GM04504 (cell line): Measurements from ENCODE around the gene LAMC1.

Source experiments
- DNase-seq: peaks from one replicate; pipeline ENCODE4 v3.0.0-alpha.2; 2012; ENCODE audit warnings: low read depth

The LAMC1 gene

GRCh38 chr1:183106746-183107145 lies 83.5 kb downstream of the LAMC1 start:
- no peak for DNase-seq

- no peak for DNase-seq
Observed at GRCh38 chr1:183110326-183110880, 87.2 kb downstream of the LAMC1 start.

- DNase-seq, result no peak
Observed at GRCh38 chr1:183114441-183114840, 91.2 kb downstream of the LAMC1 start.

- no peak for DNase-seq
Observed at GRCh38 chr1:183116416-183116815, 93.2 kb downstream of the LAMC1 start.

- DNase-seq, result no peak
Observed at GRCh38 chr1:183121609-183122008, 98.4 kb downstream of the LAMC1 start.

- DNase-seq, result no peak
Observed at GRCh38 chr1:183124259-183124658, 101.0 kb downstream of the LAMC1 start.

GRCh38 chr1:183125279-183125999 lies 102.2 kb downstream of the LAMC1 start:
- no peak for DNase-seq

- DNase-seq, result no peak
Observed at GRCh38 chr1:183126000-183126366, 102.8 kb downstream of the LAMC1 start.

- no peak for DNase-seq
Observed at GRCh38 chr1:183126528-183126927, 103.3 kb downstream of the LAMC1 start.

- DNase-seq, result no peak
Observed at GRCh38 chr1:183129921-183130690, 106.9 kb downstream of the LAMC1 start.

- no peak for DNase-seq
Observed at GRCh38 chr1:183131166-183131565, 107.9 kb downstream of the LAMC1 start.

GRCh38 chr1:183135336-183135735 lies 112.1 kb downstream of the LAMC1 start:
- no peak for DNase-seq

- DNase-seq, result peak; percentile 61
Observed at GRCh38 chr1:183137782-183138181, 114.6 kb downstream of the LAMC1 start.

GRCh38 chr1:183138301-183138700 lies 115.1 kb downstream of the LAMC1 start:
- DNase-seq, result no peak

- no peak for DNase-seq
Observed at GRCh38 chr1:183139281-183139942, 116.2 kb downstream of the LAMC1 start.

GRCh38 chr1:183140633-183141032 lies 117.4 kb downstream of the LAMC1 start:
- DNase-seq, result no peak

- no peak for DNase-seq
Observed at GRCh38 chr1:183142171-183142570, 119.0 kb downstream of the LAMC1 start.

GRCh38 chr1:183143576-183144315 lies 120.5 kb downstream of the LAMC1 start:
- no peak for DNase-seq

GRCh38 chr1:183144752-183145151 lies 121.5 kb downstream of the LAMC1 start:
- no peak for DNase-seq

- no peak for DNase-seq
Observed at GRCh38 chr1:183147735-183148134, 124.5 kb downstream of the LAMC1 start.

- no peak for DNase-seq
Observed at GRCh38 chr1:183148599-183148998, 125.4 kb downstream of the LAMC1 start.

- no peak for DNase-seq
Observed at GRCh38 chr1:183149273-183149672, 126.1 kb downstream of the LAMC1 start.
